Measurements from ENCODE around the gene TSPAN32. TPM values are rescaled to one million over a fixed set of nuclear protein-coding genes. Genes with fewer than 3 reads are reported as not detected.

TSPAN32 gene
- total and polyA plus RNA-seq, 2 donors (not counting 1 experiment from before 2014, with no cell fraction given), result 0.17 TPM; not detected in 1

GRCh38 chr11:2346586-2347307, 44.9 kb downstream of the TSPAN32 start:
- Histone ChIP-seq H3K79me2 (ENCODE audit: control insufficient read depth, insufficient read depth, low read length) (no peaks in the 10 kb centered on the region), H3K9me3 (ENCODE audit: control insufficient read depth, insufficient read depth, low read depth, low read length) (no peaks in the 10 kb centered on the region), H3K27me3 (ENCODE audit: control insufficient read depth, insufficient read depth, low read length) (no peaks in the 10 kb centered on the region), H3K4me2 (ENCODE audit: extremely low read depth, insufficient read depth, low read length) (no peak overlapping the region), H3K4me3 (replicated peaks in 1 of 4; ENCODE audit: control extremely low read depth in 1 of 4, insufficient read depth in 1 of 4, low read depth in 3 of 4, low read length in 4 of 4) (no peak overlapping the region), H3K4me1 (ENCODE audit: control insufficient read depth, extremely low read depth, insufficient read depth, low read length) (no peaks in the 10 kb centered on the region), H4K20me1 (ENCODE audit: control insufficient read depth, extremely low read depth, insufficient read depth, low read length) (no peaks in the 10 kb centered on the region), H3K36me3 (ENCODE audit: control insufficient read depth, insufficient read depth, low read length) (no peaks in the 10 kb centered on the region), H3K27ac (ENCODE audit: insufficient read depth, low read length) (no peak overlapping the region), H3K9ac (ENCODE audit: insufficient read depth, low read length) (no peak overlapping the region), H2AFZ (ENCODE audit: low read length) (no peak overlapping the region)
- DNase-seq (ENCODE audit: low read depth in 2 of 2), result no peak
- TF ChIP-seq CTCF (conservative IDR thresholded peaks at IDR 0.05 in 1 of 2, IDR thresholded peaks at IDR 0.05 in 1 of 2; ENCODE audit: low read depth in 1 of 2, low read length in 2 of 2) (no peak), EZH2 (IDR thresholded peaks at IDR 0.05; ENCODE audit: low read length, missing control alignments) (no peak)

GRCh38 chr11:2347308-2347830, 45.6 kb downstream of the TSPAN32 start:
- H3K27me3 ChIP-seq (ENCODE audit: control insufficient read depth, insufficient read depth, low read length), result no peaks in the 10 kb centered on the region
- H3K4me2 ChIP-seq (ENCODE audit: extremely low read depth, insufficient read depth, low read length), result no peak overlapping the region
- no peak overlapping the region for H3K4me3 ChIP-seq (replicated peaks in 1 of 4; ENCODE audit: control extremely low read depth in 1 of 4, insufficient read depth in 1 of 4, low read depth in 3 of 4, low read length in 4 of 4)
- H3K36me3 ChIP-seq (ENCODE audit: control insufficient read depth, insufficient read depth, low read length), result no peaks in the 10 kb centered on the region
- H3K27ac ChIP-seq (ENCODE audit: insufficient read depth, low read length), result no peak overlapping the region
- H3K4me1 ChIP-seq (ENCODE audit: control insufficient read depth, extremely low read depth, insufficient read depth, low read length), result no peaks in the 10 kb centered on the region
- DNase-seq (ENCODE audit: low read depth in 2 of 2), result no peak
- H2AFZ ChIP-seq (ENCODE audit: low read length), result no peak overlapping the region
- H3K9me3 ChIP-seq (ENCODE audit: control insufficient read depth, insufficient read depth, low read depth, low read length), result no peaks in the 10 kb centered on the region
- H4K20me1 ChIP-seq (ENCODE audit: control insufficient read depth, extremely low read depth, insufficient read depth, low read length), result no peaks in the 10 kb centered on the region
- H3K79me2 ChIP-seq (ENCODE audit: control insufficient read depth, insufficient read depth, low read length), result no peaks in the 10 kb centered on the region
- TF ChIP-seq EZH2 (IDR thresholded peaks at IDR 0.05; ENCODE audit: low read length, missing control alignments) (no peak), CTCF (conservative IDR thresholded peaks at IDR 0.05 in 1 of 2, IDR thresholded peaks at IDR 0.05 in 1 of 2; ENCODE audit: low read depth in 1 of 2, low read length in 2 of 2) (no peak)
- H3K9ac ChIP-seq (ENCODE audit: insufficient read depth, low read length), result no peak overlapping the region

- peak; percentile 33 to 68 for DNase-seq (ENCODE audit: low read depth in 2 of 2)
- H4K20me1 ChIP-seq (ENCODE audit: control insufficient read depth, extremely low read depth, insufficient read depth, low read length), result no peaks in the 10 kb centered on the region
Measured at GRCh38 chr11:2348986-2349385, 47.2 kb downstream of the TSPAN32 start.

More at GRCh38 chr11:2348986-2349385, 47.2 kb downstream of the TSPAN32 start:
- Histone ChIP-seq H3K36me3 (ENCODE audit: control insufficient read depth, insufficient read depth, low read length) (no peaks in the 10 kb centered on the region), H3K27ac (ENCODE audit: insufficient read depth, low read length) (no peak overlapping the region), H3K9me3 (ENCODE audit: control insufficient read depth, insufficient read depth, low read depth, low read length) (no peaks in the 10 kb centered on the region), H3K27me3 (ENCODE audit: control insufficient read depth, insufficient read depth, low read length) (no peaks in the 10 kb centered on the region), H3K4me3 (replicated peaks in 1 of 4; ENCODE audit: control extremely low read depth in 1 of 4, insufficient read depth in 1 of 4, low read depth in 3 of 4, low read length in 4 of 4) (no peak overlapping the region), H2AFZ (ENCODE audit: low read length) (no peak overlapping the region), H3K79me2 (ENCODE audit: control insufficient read depth, insufficient read depth, low read length) (no peaks in the 10 kb centered on the region), H3K4me2 (ENCODE audit: extremely low read depth, insufficient read depth, low read length) (no peak overlapping the region), H3K9ac (ENCODE audit: insufficient read depth, low read length) (no peak overlapping the region), H3K4me1 (ENCODE audit: control insufficient read depth, extremely low read depth, insufficient read depth, low read length) (no peaks in the 10 kb centered on the region)
- TF ChIP-seq CTCF (conservative IDR thresholded peaks at IDR 0.05 in 1 of 2, IDR thresholded peaks at IDR 0.05 in 1 of 2; ENCODE audit: low read depth in 1 of 2, low read length in 2 of 2) (no peak), EZH2 (IDR thresholded peaks at IDR 0.05; ENCODE audit: low read length, missing control alignments) (no peak)

All from fibroblast of lung (primary cell).